ENCODE measurements around the gene SLMAP. TPM values are rescaled to one million over a fixed set of nuclear protein-coding genes. Genes with fewer than 3 reads are reported as not detected.

Gene SLMAP
- polyA plus RNA-seq, 1 of the 3 experiments (the other 2 are of a cell fraction), result 10.5 TPM

GRCh38 chr3:57862894-57863293, 106.8 kb downstream of the SLMAP start:
- CTCF ChIA-PET, result interaction anchor here (0.9 to 1.0 kb wide), 2 partner anchors 10 to 148 kb away, joined by 3 read pairs; no protein-coding TSS in a partner anchor
- TF ChIP-seq MAX (IDR thresholded peaks at IDR 0.05; ENCODE audit: low read depth), result no peak
- no peak for TF ChIP-seq YY1 (IDR thresholded peaks at IDR 0.05; ENCODE audit: low read depth)
- no peak for TF ChIP-seq CTCF (IDR thresholded peaks at IDR 0.05)
- TF ChIP-seq CHD2 (IDR thresholded peaks at IDR 0.05; ENCODE audit: low read length, partially characterized antibody), result no peak
- POLR2A ChIA-PET, result no interaction called here

GRCh38 chr3:57863380-57863779, 107.3 kb downstream of the SLMAP start:
- no peaks in the 10 kb centered on the region for H4K20me1 ChIP-seq (ENCODE audit: insufficient read depth)
- H3K4me1 ChIP-seq (ENCODE audit: control insufficient read depth in 1 of 2, insufficient read depth in 2 of 2, low read depth in 1 of 2, low read length in 1 of 2), result no peaks in the 10 kb centered on the region
- no peak overlapping the region for H2AFZ ChIP-seq (ENCODE audit: low read depth)
- TF ChIP-seq FOXM1 (IDR thresholded peaks at IDR 0.05; ENCODE audit: low read depth) (no peak), USF2 (IDR thresholded peaks at IDR 0.05; ENCODE audit: borderline replicate concordance, low read depth, low read length) (no peak), POLR2AphosphoS5 (IDR thresholded peaks at IDR 0.05; ENCODE audit: low read depth, low read length) (no peak), JUND (IDR thresholded peaks at IDR 0.05) (no peak), REST (IDR thresholded peaks at IDR 0.05; ENCODE audit: low read depth, low read length) (no peak), RFX5 (IDR thresholded peaks at IDR 0.05; ENCODE audit: low read length) (no peak), ZBTB33 (IDR thresholded peaks at IDR 0.05; ENCODE audit: borderline replicate concordance, low read depth) (no peak), ELF1 (IDR thresholded peaks at IDR 0.05) (no peak), IRF3 (IDR thresholded peaks at IDR 0.05; ENCODE audit: low read depth, low read length) (no peak), TEAD4 (IDR thresholded peaks at IDR 0.05; ENCODE audit: borderline replicate concordance, insufficient read depth) (no peak), RCOR1 (IDR thresholded peaks at IDR 0.05; ENCODE audit: low read length) (no peak), USF1 (IDR thresholded peaks at IDR 0.05; ENCODE audit: borderline replicate concordance, low read depth) (no peak)
- DNase-seq, result no peak
- H3K4me2 ChIP-seq, result no peak overlapping the region
- ChIA-PET POLR2A (no interaction called here), CTCF (interaction anchor here (1.0 kb wide), 1 partner anchor 10 kb away, joined by 3 read pairs; no protein-coding TSS in a partner anchor)
- H3K9me2 ChIP-seq, result no peaks in the 10 kb centered on the region
- H3F3A ChIP-seq (replicated peaks; ENCODE audit: insufficient read depth), result peaks cover 10% of the 10 kb centered on the region
- peaks cover 25 to 55% of the 10 kb centered on the region in 2 experiments for H3K36me3 ChIP-seq (replicated peaks in 1 of 2; ENCODE audit: control insufficient read depth in 1 of 2, insufficient read depth in 2 of 2, low read length in 1 of 2)
- no peak overlapping the region for H3K4me3 ChIP-seq (ENCODE audit: low read depth in 2 of 2, low read length in 1 of 2)
- H3K9me3 ChIP-seq, result no peaks in the 10 kb centered on the region
- 95% methylated on average over 2 of the region's 2 CpGs for WGBS (ENCODE audit: low lambda C conversion rate)
- no peaks in the 10 kb centered on the region for H3K79me2 ChIP-seq (ENCODE audit: insufficient read depth)
- no peak overlapping the region for H3K9ac ChIP-seq
- H3K27me3 ChIP-seq (ENCODE audit: insufficient read depth), result no peaks in the 10 kb centered on the region
- H3K27ac ChIP-seq (ENCODE audit: low read depth in 2 of 2, low read length in 1 of 2), result no peak overlapping the region

More at GRCh38 chr3:57862894-57863293, 106.8 kb downstream of the SLMAP start:
- no peak overlapping the region for H3K4me3 ChIP-seq (ENCODE audit: low read depth in 2 of 2, low read length in 1 of 2)
- H3K79me2 ChIP-seq (ENCODE audit: insufficient read depth), result no peaks in the 10 kb centered on the region
- no peaks in the 10 kb centered on the region for H4K20me1 ChIP-seq (ENCODE audit: insufficient read depth)
- no peak overlapping the region for H3K9ac ChIP-seq
- no peak overlapping the region for H3K4me2 ChIP-seq
- no peaks in the 10 kb centered on the region for H3K9me2 ChIP-seq
- H2AFZ ChIP-seq (ENCODE audit: low read depth), result no peak overlapping the region
- no peaks in the 10 kb centered on the region for H3K27me3 ChIP-seq (ENCODE audit: insufficient read depth)
- H3F3A ChIP-seq (replicated peaks; ENCODE audit: insufficient read depth), result peaks cover 10% of the 10 kb centered on the region
- H3K36me3 ChIP-seq (replicated peaks in 1 of 2; ENCODE audit: control insufficient read depth in 1 of 2, insufficient read depth in 2 of 2, low read length in 1 of 2), result peaks cover 28 to 56% of the 10 kb centered on the region in 2 experiments
- H3K4me1 ChIP-seq (ENCODE audit: control insufficient read depth in 1 of 2, insufficient read depth in 2 of 2, low read depth in 1 of 2, low read length in 1 of 2), result no peaks in the 10 kb centered on the region
- DNase-seq, result no peak
- H3K9me3 ChIP-seq, result no peaks in the 10 kb centered on the region
- H3K27ac ChIP-seq (ENCODE audit: low read depth in 2 of 2, low read length in 1 of 2), result no peak overlapping the region

Measured in SK-N-SH (cell line).